H1 (cell line): Measurements from ENCODE around the gene TBC1D16. TPM values are rescaled to one million over a fixed set of nuclear protein-coding genes. Genes with fewer than 3 reads are reported as not detected.

Experiments
- CTCF ChIA-PET: fragments of 300-600 bp; sonication (Branson Sonifier 250); formaldehyde crosslinking; loops from one replicate; lab custom pipeline; 2021; ENCODE audit not compliant: partially characterized antibody; lab: Charles Lee
- POLR2A ChIA-PET: fragments of 300-600 bp; sonication (Branson Sonifier 250); formaldehyde crosslinking; loops from one replicate; lab custom pipeline; 2021; ENCODE audit warnings: inconsistent platforms; ENCODE audit not compliant: partially characterized antibody; lab: Charles Lee
- DNase-seq, 2 experiments: peaks; one replicate each; pipeline versions ENCODE4 v3.0.0 to v3.0.0-alpha.2; 2010 to 2022; ENCODE audit warnings: low spot score in 2 of 2, low read depth in 1 of 2, mixed read lengths in 1 of 2
- FAIRE-seq: peaks from 2 replicates; lab custom pipeline; 2011; peaks lifted over from hg19 to GRCh38; lab: Jason Lieb, UNC
- H2AFZ ChIP-seq: 2 replicates; pipeline ENCODE4 v1.8.1; 2012; ENCODE audit warnings: low read length, inconsistent platforms
- H2AK5ac ChIP-seq: 2 replicates; pipeline ENCODE4 v1.6.1; 2013; ENCODE audit warnings: low read depth, low read length
- H2BK120ac ChIP-seq: replicated peaks from 2 replicates; pipeline ENCODE3; 2013; ENCODE audit warnings: low read depth, low read length, inconsistent platforms
- H2BK12ac ChIP-seq: 2 replicates; pipeline ENCODE4 v1.6.1; 2013; ENCODE audit warnings: low read depth, low read length
- H2BK15ac ChIP-seq: 2 replicates; pipeline ENCODE4 v1.6.1; 2013; ENCODE audit warnings: low read length
- H2BK20ac ChIP-seq: 2 replicates; pipeline ENCODE4 v1.6.1; 2013; ENCODE audit warnings: low read length
- H2BK5ac ChIP-seq: 2 replicates; pipeline ENCODE4 v1.6.1; 2013; ENCODE audit warnings: low read depth, low read length
- H3K14ac ChIP-seq: 2 replicates; pipeline ENCODE4 v1.6.1; 2013; ENCODE audit warnings: inconsistent platforms; ENCODE audit not compliant: insufficient read length
- H3K18ac ChIP-seq: 2 replicates; pipeline ENCODE4 v1.6.1; 2013; ENCODE audit warnings: low read length; ENCODE audit errors: extremely low read depth
- H3K23ac ChIP-seq: 2 replicates; pipeline ENCODE4 v1.6.1; 2013; ENCODE audit warnings: inconsistent platforms; ENCODE audit not compliant: insufficient read length
- H3K23me2 ChIP-seq: 2 replicates; pipeline ENCODE4 v1.6.1; 2013; ENCODE audit warnings: low read depth, low read length
- H3K27ac ChIP-seq: 2 replicates; pipeline ENCODE4 v1.6.1; 2011; ENCODE audit warnings: low read depth, low read length, inconsistent platforms
- H3K27me3 ChIP-seq, 4 experiments: replicated peaks in 1 of 4; 1 replicate in 1 of 4; 2 replicates in 3 of 4; pipeline versions ENCODE4 v1.6.1 to v1.8.1; 2011 to 2013; ENCODE audit warnings: low read length in 3 of 4, mild to moderate bottlenecking in 3 of 4, inconsistent platforms in 2 of 4, mixed read lengths in 2 of 4, moderate library complexity in 1 of 4; ENCODE audit not compliant: control insufficient read depth in 3 of 4, insufficient read depth in 3 of 4; ENCODE audit errors: extremely low read depth in 1 of 4
- H3K36me3 ChIP-seq, 4 experiments: 2 replicates each; pipeline versions ENCODE4 v1.6.1 to v1.8.1; 2011 to 2013; ENCODE audit warnings: mild to moderate bottlenecking in 4 of 4, low read length in 3 of 4, moderate library complexity in 2 of 4, control low read depth in 1 of 4, inconsistent platforms in 1 of 4; ENCODE audit not compliant: insufficient read depth in 4 of 4, control insufficient read depth in 2 of 4
- H3K4ac ChIP-seq: replicated peaks from 2 replicates; pipeline ENCODE3; 2013; ENCODE audit warnings: low read length, low read depth, mixed read lengths, inconsistent platforms; ENCODE audit not compliant: insufficient read length
- H3K4me1 ChIP-seq, 4 experiments: replicated peaks in 1 of 4; 1 replicate in 1 of 4; 2 replicates in 3 of 4; pipeline versions ENCODE4 v1.6.1 to v1.8.1; 2011 to 2013; ENCODE audit warnings: low read length in 3 of 4, inconsistent platforms in 2 of 4, mixed read lengths in 1 of 4; ENCODE audit not compliant: insufficient read depth in 4 of 4, control insufficient read depth in 3 of 4
- H3K4me2 ChIP-seq, 2 experiments: 2 replicates each; pipeline versions ENCODE4 v1.6.1 to v1.8.1; 2011 to 2013; ENCODE audit warnings: low read depth in 2 of 2, low read length in 2 of 2, control low read depth in 1 of 2, inconsistent platforms in 1 of 2, mild to moderate bottlenecking in 1 of 2; ENCODE audit not compliant: insufficient read depth in 1 of 2
- H3K4me3 ChIP-seq, 4 experiments: fragments of 200-600, 300-600 bp in 1 of 4; sonication (generic), shearing (Covaris generic), sonication (Bioruptor Twin) in 1 of 4; 2 replicates each; pipeline versions ENCODE4 v1.5.1 to v1.8.1; 2011 to 2016; ENCODE audit warnings: low read length in 4 of 4, low read depth in 3 of 4, control low read depth in 2 of 4, inconsistent platforms in 2 of 4, mild to moderate bottlenecking in 2 of 4, mixed read lengths in 1 of 4, moderate library complexity in 1 of 4; ENCODE audit not compliant: insufficient read depth in 2 of 4; ENCODE audit errors: extremely low read depth in 1 of 4
- H3K56ac ChIP-seq: replicated peaks from 2 replicates; pipeline ENCODE3; 2013; ENCODE audit warnings: low read depth, mild to moderate bottlenecking, mixed read lengths, low read length, inconsistent platforms; ENCODE audit not compliant: insufficient read length
- H3K79me1 ChIP-seq: 2 replicates; pipeline ENCODE4 v1.6.1; 2013; ENCODE audit warnings: low read depth, low read length, control low read depth
- H3K79me2 ChIP-seq, 2 experiments: 2 replicates each; pipeline versions ENCODE4 v1.6.1 to v1.8.1; 2012 to 2013; ENCODE audit warnings: low read length in 2 of 2, mild to moderate bottlenecking in 2 of 2, inconsistent platforms in 1 of 2; ENCODE audit not compliant: insufficient read depth in 2 of 2, control insufficient read depth in 1 of 2
- H3K9ac ChIP-seq, 4 experiments: replicated peaks in 1 of 4; 1 replicate in 1 of 4; 2 replicates in 3 of 4; pipeline versions ENCODE4 v1.6.1 to v1.8.1; 2011 to 2013; ENCODE audit warnings: low read depth in 3 of 4, low read length in 3 of 4, control low read depth in 2 of 4, mild to moderate bottlenecking in 2 of 4, moderate library complexity in 2 of 4, inconsistent platforms in 1 of 4; ENCODE audit errors: extremely low read depth in 1 of 4
- H3K9me3 ChIP-seq, 2 experiments: 2 replicates each; pipeline versions ENCODE4 v1.6.1 to v1.8.1; 2012 to 2013; ENCODE audit warnings: mild to moderate bottlenecking in 2 of 2, moderate library complexity in 2 of 2, control low read depth in 1 of 2, inconsistent platforms in 1 of 2, low read depth in 1 of 2, low read length in 1 of 2, mixed read lengths in 1 of 2; ENCODE audit not compliant: insufficient read depth in 2 of 2
- H4K20me1 ChIP-seq, 2 experiments: replicated peaks in 1 of 2; 2 replicates each; pipeline versions ENCODE3 to v1.8.1; 2011 to 2013; ENCODE audit warnings: inconsistent platforms in 2 of 2, low read length in 2 of 2, mild to moderate bottlenecking in 1 of 2; ENCODE audit not compliant: insufficient read depth in 2 of 2, control insufficient read depth in 1 of 2
- H4K5ac ChIP-seq: 2 replicates; pipeline ENCODE4 v1.6.1; 2013; ENCODE audit warnings: low read length, low read depth, mixed read lengths, inconsistent platforms; ENCODE audit not compliant: insufficient read length
- H4K8ac ChIP-seq: 2 replicates; pipeline ENCODE4 v1.8.0; 2013; ENCODE audit warnings: mild to moderate bottlenecking, moderate library complexity, low read length, inconsistent platforms; ENCODE audit not compliant: insufficient read depth; ENCODE audit errors: extremely low read depth
- H4K91ac ChIP-seq: replicated peaks from 2 replicates; pipeline ENCODE3; 2013; ENCODE audit warnings: low read length, mixed read lengths, inconsistent platforms; ENCODE audit not compliant: insufficient read length
- CEBPB ChIP-seq: IDR thresholded peaks from 2 replicates; pipeline ENCODE4 v1.6.1; 2012; ENCODE audit warnings: low read depth, low read length
- CTBP2 ChIP-seq: IDR thresholded peaks from 2 replicates; pipeline ENCODE4 v1.7.0; 2011; ENCODE audit warnings: borderline replicate concordance, mild to moderate bottlenecking, moderate library complexity, mixed read lengths, low read length; ENCODE audit not compliant: insufficient read depth, insufficient read length
- HDAC2 ChIP-seq, 2 experiments: fragments of 300-600 bp in 1 of 2; sonication (generic) in 1 of 2; IDR thresholded peaks; 2 replicates each; pipeline ENCODE4 v1.6.1; 2011 to 2012; ENCODE audit warnings: low read depth in 2 of 2, low read length in 2 of 2, mild to moderate bottlenecking in 2 of 2, moderate library complexity in 2 of 2, borderline replicate concordance in 1 of 2, inconsistent platforms in 1 of 2
- HDAC6 ChIP-seq: IDR thresholded peaks from one replicate; pipeline ENCODE4 v1.7.1; 2012; ENCODE audit warnings: low read depth, mild to moderate bottlenecking, inconsistent platforms, low read length, moderate library complexity
- NRF1 ChIP-seq: IDR thresholded peaks from 2 replicates; pipeline ENCODE4 v1.6.1; 2011; ENCODE audit warnings: mild to moderate bottlenecking, low read depth, low read length, improper control_type of control experiment
- RNF2 ChIP-seq: fragments of 200-900, 300-1000 bp; sonication (generic); IDR thresholded peaks from 2 replicates; pipeline ENCODE4 v1.7.1; 2016; ENCODE audit warnings: borderline replicate concordance, low read depth, mild to moderate bottlenecking, antibody characterized with exemption, low read length; ENCODE audit not compliant: poor library complexity, severe bottlenecking; ENCODE audit errors: missing control alignments
- SAP30 ChIP-seq: fragments of 300-600 bp; sonication (generic); IDR thresholded peaks from 2 replicates; pipeline ENCODE4 v1.7.1; 2012; ENCODE audit warnings: low read length, moderate library complexity, mild to moderate bottlenecking, inconsistent platforms; ENCODE audit not compliant: insufficient read depth, insufficient replicate concordance
- SIN3A ChIP-seq, 2 experiments: IDR thresholded peaks in 1 of 2; conservative IDR thresholded peaks in 1 of 2; 2 replicates each; pipeline ENCODE4 v1.6.1; 2011 to 2012; ENCODE audit warnings: low read length in 2 of 2, improper control_type of control experiment in 1 of 2, low read depth in 1 of 2, mild to moderate bottlenecking in 1 of 2
- SUZ12 ChIP-seq: fragments of 200-600 bp; sonication (generic); IDR thresholded peaks from 2 replicates; pipeline ENCODE4 v1.6.1; 2012; ENCODE audit warnings: mild to moderate bottlenecking, inconsistent platforms, low read length, moderate library complexity, mixed read lengths
- TAF7 ChIP-seq: optimal IDR thresholded peaks from 2 replicates; pipeline ENCODE3; 2011; ENCODE audit warnings: low read depth, mild to moderate bottlenecking, inconsistent platforms, low read length, moderate library complexity, borderline replicate concordance
- YY1 ChIP-seq: IDR thresholded peaks from 2 replicates; pipeline ENCODE4 v1.6.1; 2011; ENCODE audit warnings: low read depth, mild to moderate bottlenecking, low read length
- ZNF274 ChIP-seq: IDR thresholded peaks from 2 replicates; pipeline ENCODE4 v1.7.0; 2012; ENCODE audit warnings: low read length, borderline replicate concordance; ENCODE audit errors: extremely low read depth
- WGBS, 2 experiments: shearing (Covaris generic) in 1 of 2; methylation state at CpG; one replicate each; pipeline versions ENCODE4 v1.1.6 to v1.1.7; 2013 to 2015; ENCODE audit warnings: low lambda C conversion rate in 2 of 2, mixed read lengths in 2 of 2, inconsistent platforms in 1 of 2, low coverage in 1 of 2, missing lambda C conversion rate in 1 of 2; ENCODE audit not compliant: insufficient replicate concordance in 2 of 2, insufficient coverage in 1 of 2, insufficient read length in 1 of 2; ENCODE audit errors: extremely low coverage in 1 of 2, missing lambda C conversion rate in 1 of 2; 5-methylcytosine and 5-hydroxymethylcytosine counted together
- polyA plus RNA-seq, 7 experiments: library from polyadenylated mRNA; depleted of rRNA in 3 of 7; stranded (reverse) in 5 of 7; unstranded in 2 of 7; fragments of >200 nt in 5 of 7; fragments of 200-250 nt in 2 of 7; gene quantifications; 1 replicate in 5 of 7; 2 replicates in 1 of 7; 4 replicates in 1 of 7; pipeline versions ENCODE4 v1.2.1 to v1.2.3, GENCODE V29; 2011 to 2013; ENCODE audit warnings: missing spikeins in 2 of 7, mixed read lengths in 2 of 7
- total RNA-seq: library from RNA; stranded (reverse); fragmentation: NEBNext Ultra II Directional; extraction: Animal tissue kit (Norgen Biotek cat#: 25700); gene quantifications from 2 replicates; pipeline ENCODE4 v1.2.1, GENCODE V29; 2021
- TF ChIP-seq, protein P1 (sequence below): IDR thresholded peaks from 2 replicates; pipeline ENCODE4 v1.6.1; 2012; ENCODE audit warnings: inconsistent platforms

Gene TBC1D16
- total and polyA plus RNA-seq, 2 of the 8 experiments (the other 6 are each of a cell fraction or from before 2014, with no cell fraction given): 21.1 to 109 TPM

- 95% methylated on average over 4 of the region's 4 CpGs; no CpG with 5 or more reads in 1 of the 2 experiments for WGBS, 2 experiments
- POLR2A ChIA-PET: interaction anchor here (1.8 to 2.1 kb wide), 2 partner anchors 10 to 26 kb away, joined by 3 to 4 read pairs; no protein-coding TSS in a partner anchor
- TF ChIP-seq SIN3A (conservative IDR thresholded peaks at IDR 0.05 in 1 of 2, IDR thresholded peaks at IDR 0.05 in 1 of 2; ENCODE audit: low read depth in 1 of 2, low read length in 2 of 2) (no peak), HDAC2 (IDR thresholded peaks at IDR 0.05; ENCODE audit: borderline replicate concordance in 1 of 2, low read depth in 2 of 2, low read length in 2 of 2) (no peak), RNF2 (no peak), YY1 (no peak), SAP30 (no peak), CEBPB (no peak), CTBP2 (no peak), NRF1 (no peak), HDAC6 (no peak), TAF7 (no peak), ZNF274 (no peak), SUZ12 (no peak)
- TF ChIP-seq, protein P1, sequence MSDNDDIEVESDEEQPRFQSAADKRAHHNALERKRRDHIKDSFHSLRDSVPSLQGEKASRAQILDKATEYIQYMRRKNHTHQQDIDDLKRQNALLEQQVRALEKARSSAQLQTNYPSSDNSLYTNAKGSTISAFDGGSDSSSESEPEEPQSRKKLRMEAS: no peak
Observed at GRCh38 chr17:80060644-80061043, 25.0 kb upstream of the TBC1D16 start.

More at GRCh38 chr17:80060644-80061043, 25.0 kb upstream of the TBC1D16 start:
- H3K9me3 ChIP-seq: no peaks in the 10 kb centered on the region
- H3K23ac ChIP-seq: no peak overlapping the region
- no peak for DNase-seq
- CTCF ChIA-PET: no interaction called here
- no peak overlapping the region for H2BK15ac ChIP-seq
- no peak overlapping the region for H2BK5ac ChIP-seq
- H3K4me3 ChIP-seq: no peak overlapping the region
- no peak overlapping the region for H3K14ac ChIP-seq
- H2AK5ac ChIP-seq: no peak overlapping the region
- H3K23me2 ChIP-seq: no peaks in the 10 kb centered on the region
- H3K79me2 ChIP-seq: no peaks in the 10 kb centered on the region
- H2BK12ac ChIP-seq: no peak overlapping the region
- no peak overlapping the region for H2BK120ac ChIP-seq
- H4K8ac ChIP-seq: no peak overlapping the region
- no peak overlapping the region for H3K18ac ChIP-seq
- no peak overlapping the region for H3K4me2 ChIP-seq
- no peaks in the 10 kb centered on the region for H3K79me1 ChIP-seq
- H4K20me1 ChIP-seq: no peaks in the 10 kb centered on the region
- H3K27ac ChIP-seq: no peak overlapping the region
- no peak for FAIRE-seq
- H3K9ac ChIP-seq: no peak overlapping the region
- no peaks in the 10 kb centered on the region for H3K36me3 ChIP-seq
- no peak overlapping the region for H3K56ac ChIP-seq
- no peak overlapping the region for H4K5ac ChIP-seq
- H2BK20ac ChIP-seq: no peak overlapping the region
- H4K91ac ChIP-seq: no peak overlapping the region
- H2AFZ ChIP-seq: no peak overlapping the region
- no peaks in the 10 kb centered on the region for H3K27me3 ChIP-seq
- peaks cover 1 to 6% (median 4%) of the 10 kb centered on the region in 4 experiments; a peak in 6 of 7 replicates for H3K4me1 ChIP-seq
- H3K4ac ChIP-seq: no peak overlapping the region
